ENCODE data around the gene TSHR. TPM values are rescaled to one million over a fixed set of nuclear protein-coding genes. Genes with fewer than 3 reads are reported as not detected.

Gene TSHR
- total RNA-seq, 1 experiment from 2014 or later = not detected

GRCh38 chr14:80987235-80988032 is 32.0 kb downstream of the TSHR start (continued):
- TF ChIP-seq, protein P1, sequence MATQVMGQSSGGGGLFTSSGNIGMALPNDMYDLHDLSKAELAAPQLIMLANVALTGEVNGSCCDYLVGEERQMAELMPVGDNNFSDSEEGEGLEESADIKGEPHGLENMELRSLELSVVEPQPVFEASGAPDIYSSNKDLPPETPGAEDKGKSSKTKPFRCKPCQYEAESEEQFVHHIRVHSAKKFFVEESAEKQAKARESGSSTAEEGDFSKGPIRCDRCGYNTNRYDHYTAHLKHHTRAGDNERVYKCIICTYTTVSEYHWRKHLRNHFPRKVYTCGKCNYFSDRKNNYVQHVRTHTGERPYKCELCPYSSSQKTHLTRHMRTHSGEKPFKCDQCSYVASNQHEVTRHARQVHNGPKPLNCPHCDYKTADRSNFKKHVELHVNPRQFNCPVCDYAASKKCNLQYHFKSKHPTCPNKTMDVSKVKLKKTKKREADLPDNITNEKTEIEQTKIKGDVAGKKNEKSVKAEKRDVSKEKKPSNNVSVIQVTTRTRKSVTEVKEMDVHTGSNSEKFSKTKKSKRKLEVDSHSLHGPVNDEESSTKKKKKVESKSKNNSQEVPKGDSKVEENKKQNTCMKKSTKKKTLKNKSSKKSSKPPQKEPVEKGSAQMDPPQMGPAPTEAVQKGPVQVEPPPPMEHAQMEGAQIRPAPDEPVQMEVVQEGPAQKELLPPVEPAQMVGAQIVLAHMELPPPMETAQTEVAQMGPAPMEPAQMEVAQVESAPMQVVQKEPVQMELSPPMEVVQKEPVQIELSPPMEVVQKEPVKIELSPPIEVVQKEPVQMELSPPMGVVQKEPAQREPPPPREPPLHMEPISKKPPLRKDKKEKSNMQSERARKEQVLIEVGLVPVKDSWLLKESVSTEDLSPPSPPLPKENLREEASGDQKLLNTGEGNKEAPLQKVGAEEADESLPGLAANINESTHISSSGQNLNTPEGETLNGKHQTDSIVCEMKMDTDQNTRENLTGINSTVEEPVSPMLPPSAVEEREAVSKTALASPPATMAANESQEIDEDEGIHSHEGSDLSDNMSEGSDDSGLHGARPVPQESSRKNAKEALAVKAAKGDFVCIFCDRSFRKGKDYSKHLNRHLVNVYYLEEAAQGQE (IDR thresholded peaks at IDR 0.05; ENCODE audit: low read depth) = no peak

GRCh38 chr14:80988192-80988591 is 32.8 kb downstream of the TSHR start:
- Histone ChIP-seq H3K79me2 (ENCODE audit: insufficient read depth, low read length) (no peaks in the 10 kb centered on the region), H3K4me3 (replicated peaks in 1 of 2; ENCODE audit: low read depth in 1 of 2, low read length in 2 of 2) (no peak overlapping the region), H3K9ac (ENCODE audit: low read length) (no peak overlapping the region), H3K36me3 (ENCODE audit: control insufficient read depth in 1 of 2, insufficient read depth in 2 of 2, low read length in 2 of 2) (no peaks in the 10 kb centered on the region), H3K4me2 (ENCODE audit: low read length) (no peak overlapping the region), H4K20me1 (ENCODE audit: insufficient read depth) (no peaks in the 10 kb centered on the region), H2AFZ (ENCODE audit: low read depth, low read length, poor library complexity, severe bottlenecking) (no peak overlapping the region), H3K4me1 (ENCODE audit: control insufficient read depth in 1 of 2, insufficient read depth in 2 of 2, low read length in 2 of 2) (peaks cover 0 to 10% of the 10 kb centered on the region in 2 experiments; a peak in 2 of 4 replicates), H3K27me3 (ENCODE audit: insufficient read depth, low read length) (0 out of 2 replicates have a peak, but pooled peaks cover 17% of the 10 kb centered on the region), H3K27ac (ENCODE audit: low read depth, low read length) (no peak overlapping the region), H3K9me2 (ENCODE audit: insufficient read depth) (no peaks in the 10 kb centered on the region), H3K9me3 (ENCODE audit: control insufficient read depth in 1 of 2, insufficient read depth in 1 of 2, low read depth in 1 of 2, low read length in 2 of 2) (no peaks in the 10 kb centered on the region)
- intact Hi-C loops (cut with micrococcal nuclease) = no loop called here
- DNase-seq (ENCODE audit: low read depth, low spot score) = no peak
- TF ChIP-seq YY1 (IDR thresholded peaks at IDR 0.05; ENCODE audit: extremely low read depth, insufficient replicate concordance, low read depth, low read length) (no peak), JUND (IDR thresholded peaks at IDR 0.05) (no peak), FOSL1 (IDR thresholded peaks at IDR 0.05; ENCODE audit: low read depth) (no peak), ELF1 (IDR thresholded peaks at IDR 0.05; ENCODE audit: borderline replicate concordance, low read depth) (no peak), CBX3 (IDR thresholded peaks at IDR 0.05; ENCODE audit: low read depth) (no peak), CEBPB (IDR thresholded peaks at IDR 0.05; ENCODE audit: low read depth) (no peak), RAD21 (IDR thresholded peaks at IDR 0.05; ENCODE audit: low read depth) (no peak), POLR2AphosphoS5 (IDR thresholded peaks at IDR 0.05; ENCODE audit: low read depth, low read length) (no peak), ZFX (IDR thresholded peaks at IDR 0.05) (no peak), MAX (IDR thresholded peaks at IDR 0.05) (no peak), ZNF274 (IDR thresholded peaks at IDR 0.05; ENCODE audit: low read depth, low read length) (no peak)
- TF ChIP-seq, protein P2, sequence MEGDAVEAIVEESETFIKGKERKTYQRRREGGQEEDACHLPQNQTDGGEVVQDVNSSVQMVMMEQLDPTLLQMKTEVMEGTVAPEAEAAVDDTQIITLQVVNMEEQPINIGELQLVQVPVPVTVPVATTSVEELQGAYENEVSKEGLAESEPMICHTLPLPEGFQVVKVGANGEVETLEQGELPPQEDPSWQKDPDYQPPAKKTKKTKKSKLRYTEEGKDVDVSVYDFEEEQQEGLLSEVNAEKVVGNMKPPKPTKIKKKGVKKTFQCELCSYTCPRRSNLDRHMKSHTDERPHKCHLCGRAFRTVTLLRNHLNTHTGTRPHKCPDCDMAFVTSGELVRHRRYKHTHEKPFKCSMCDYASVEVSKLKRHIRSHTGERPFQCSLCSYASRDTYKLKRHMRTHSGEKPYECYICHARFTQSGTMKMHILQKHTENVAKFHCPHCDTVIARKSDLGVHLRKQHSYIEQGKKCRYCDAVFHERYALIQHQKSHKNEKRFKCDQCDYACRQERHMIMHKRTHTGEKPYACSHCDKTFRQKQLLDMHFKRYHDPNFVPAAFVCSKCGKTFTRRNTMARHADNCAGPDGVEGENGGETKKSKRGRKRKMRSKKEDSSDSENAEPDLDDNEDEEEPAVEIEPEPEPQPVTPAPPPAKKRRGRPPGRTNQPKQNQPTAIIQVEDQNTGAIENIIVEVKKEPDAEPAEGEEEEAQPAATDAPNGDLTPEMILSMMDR (IDR thresholded peaks at IDR 0.05 in 2 of 3, conservative IDR thresholded peaks at IDR 0.05 in 1 of 3; ENCODE audit: borderline replicate concordance in 1 of 3, insufficient read depth in 1 of 3, low read depth in 2 of 3, low read length in 2 of 3) = no peak
- TF ChIP-seq, protein P1 (IDR thresholded peaks at IDR 0.05; ENCODE audit: low read depth) = no peak
- no TSS peak for BruUV-seq (replicated peaks)
- RAD21 ChIA-PET (ENCODE audit: low non-redundant PET in 1 of 2, low total read pairs in 2 of 2, uncharacterized antibody in 2 of 2, unreplicated experiment in 2 of 2) = no interaction called here
- CTCF ChIA-PET = interaction anchor here (1.4 to 4.1 kb wide), 3 partner anchors 8 to 175 kb away, joined by 3 to 39 read pairs (median 4); no protein-coding TSS in a partner anchor
- POLR2A ChIA-PET = no interaction called here
- ATAC-seq = no peak

Measured in HCT116 (cell line).